ENCODE results near the gene STPG2. TPM values are rescaled to one million over a fixed set of nuclear protein-coding genes. Genes with fewer than 3 reads are reported as not detected.
A peak's percentile ranks its signal among the peaks of the same experiment; 100 is the strongest.

The STPG2 gene
- total and polyA plus RNA-seq, 4 donors: 0.05 to 0.67 (median 0.28) TPM; not detected in 1

GRCh38 chr4:98162696-98163095 is 19.4 kb upstream of the STPG2 start:
- Histone ChIP-seq H3K4me3 (ENCODE audit: low read depth in 1 of 3, low read length in 3 of 3) (no peak overlapping the region), H3K27me3 (ENCODE audit: control insufficient read depth in 4 of 4, insufficient read depth in 4 of 4, low read length in 3 of 4) (no peaks in the 10 kb centered on the region), H3K9ac (ENCODE audit: low read depth in 1 of 2, low read length in 2 of 2) (no peak overlapping the region), H3K27ac (ENCODE audit: low read depth in 1 of 2, low read length in 2 of 2) (no peak overlapping the region), H3K9me3 (ENCODE audit: control insufficient read depth in 4 of 4, low read length in 3 of 4) (no peaks in the 10 kb centered on the region), H3K36me3 (ENCODE audit: control insufficient read depth in 4 of 4, insufficient read depth in 3 of 4, low read depth in 1 of 4, low read length in 3 of 4) (no peaks in the 10 kb centered on the region), H3K4me1 (ENCODE audit: control insufficient read depth in 4 of 4, insufficient read depth in 4 of 4, low read length in 3 of 4) (peaks cover 0 to 12% (median 8%) of the 10 kb centered on the region in 4 donors)
- DNase-seq (ENCODE audit: low spot score): no peak
- no peak for TF ChIP-seq RAD21 (IDR thresholded peaks at IDR 0.05)
- TF ChIP-seq RXRA (IDR thresholded peaks at IDR 0.05): no peak
- TF ChIP-seq YY1 (IDR thresholded peaks at IDR 0.05): no peak
- TF ChIP-seq EGR1 (IDR thresholded peaks at IDR 0.05; ENCODE audit: low read depth in 2 of 2): no peak
- TF ChIP-seq HNF4G (IDR thresholded peaks at IDR 0.05): no peak
- no peak for TF ChIP-seq FOXA2 (IDR thresholded peaks at IDR 0.05)
- TF ChIP-seq ZBTB33 (IDR thresholded peaks at IDR 0.05): no peak
- no peak for TF ChIP-seq TAF1 (conservative IDR thresholded peaks at IDR 0.05)
- no peak for TF ChIP-seq JUND (IDR thresholded peaks at IDR 0.05)
- TF ChIP-seq FOXA1 (IDR thresholded peaks at IDR 0.05): no peak
- TF ChIP-seq HNF4A (conservative IDR thresholded peaks at IDR 0.05): no peak
- TF ChIP-seq GABPA (IDR thresholded peaks at IDR 0.05 in 1 of 2, conservative IDR thresholded peaks at IDR 0.05 in 1 of 2): no peak
- no peak for TF ChIP-seq MAX (IDR thresholded peaks at IDR 0.05)
- WGBS: 95% methylated on average over 3 of the region's 3 CpGs

GRCh38 chr4:98151145-98151924 is 8.1 kb upstream of the STPG2 start:
- no peak overlapping the region for H3K27ac ChIP-seq (ENCODE audit: low read depth in 1 of 2, low read length in 2 of 2)
- no peak overlapping the region for H3K9ac ChIP-seq (ENCODE audit: low read depth in 1 of 2, low read length in 2 of 2)
- WGBS: 75% methylated on average over 4 of the region's 4 CpGs

GRCh38 chr4:98150092-98150761 is 7.0 kb upstream of the STPG2 start:
- no peaks in the 10 kb centered on the region for H3K4me1 ChIP-seq (ENCODE audit: control insufficient read depth in 4 of 4, insufficient read depth in 4 of 4, low read length in 3 of 4)
- DNase-seq (ENCODE audit: low spot score): no peak
- H3K27ac ChIP-seq (ENCODE audit: low read depth in 1 of 2, low read length in 2 of 2): no peak overlapping the region
- peak; percentile 64 to 72 for TF ChIP-seq RAD21 (IDR thresholded peaks at IDR 0.05)
- TF ChIP-seq ATF3 (IDR thresholded peaks at IDR 0.05): no peak
- no peaks in the 10 kb centered on the region for H3K27me3 ChIP-seq (ENCODE audit: control insufficient read depth in 4 of 4, insufficient read depth in 4 of 4, low read length in 3 of 4)
- H3K4me3 ChIP-seq (ENCODE audit: low read depth in 1 of 3, low read length in 3 of 3): no peak overlapping the region
- no peaks in the 10 kb centered on the region for H3K9me3 ChIP-seq (ENCODE audit: control insufficient read depth in 4 of 4, low read length in 3 of 4)
- H3K36me3 ChIP-seq (ENCODE audit: control insufficient read depth in 4 of 4, insufficient read depth in 3 of 4, low read depth in 1 of 4, low read length in 3 of 4): no peaks in the 10 kb centered on the region
- H3K9ac ChIP-seq (ENCODE audit: low read depth in 1 of 2, low read length in 2 of 2): no peak overlapping the region

More at GRCh38 chr4:98151145-98151924, 8.1 kb upstream of the STPG2 start:
- no peaks in the 10 kb centered on the region for H3K9me3 ChIP-seq (ENCODE audit: control insufficient read depth in 4 of 4, low read length in 3 of 4)
- no peaks in the 10 kb centered on the region for H3K36me3 ChIP-seq (ENCODE audit: control insufficient read depth in 4 of 4, insufficient read depth in 3 of 4, low read depth in 1 of 4, low read length in 3 of 4)
- no peaks in the 10 kb centered on the region for H3K4me1 ChIP-seq (ENCODE audit: control insufficient read depth in 4 of 4, insufficient read depth in 4 of 4, low read length in 3 of 4)
- DNase-seq (ENCODE audit: low spot score): no peak
- TF ChIP-seq GABPA (IDR thresholded peaks at IDR 0.05 in 1 of 2, conservative IDR thresholded peaks at IDR 0.05 in 1 of 2) (no peak), NR2F2 (IDR thresholded peaks at IDR 0.05) (no peak), FOXA1 (IDR thresholded peaks at IDR 0.05) (no peak), RXRA (IDR thresholded peaks at IDR 0.05) (no peak), RAD21 (IDR thresholded peaks at IDR 0.05) (peak; percentile 19 to 51), EGR1 (IDR thresholded peaks at IDR 0.05; ENCODE audit: low read depth in 2 of 2) (no peak), YY1 (IDR thresholded peaks at IDR 0.05) (no peak)
- H3K4me3 ChIP-seq (ENCODE audit: low read depth in 1 of 3, low read length in 3 of 3): no peak overlapping the region
- no peaks in the 10 kb centered on the region for H3K27me3 ChIP-seq (ENCODE audit: control insufficient read depth in 4 of 4, insufficient read depth in 4 of 4, low read length in 3 of 4)

All from liver (tissue), 9 donors.